PC-9 (cell line): ENCODE results near the gene LSMEM2. TPM values are rescaled to one million over a fixed set of nuclear protein-coding genes. Genes with fewer than 3 reads are reported as not detected.

ENCODE experiments used
- BruUV-seq: library from RNA; stranded (reverse); fragments of 400-500 nt; replicated peaks from 2 replicates; lab custom pipeline; 2021; lab: Mats Ljungman, UMichigan
- CTCF ChIA-PET: fragments of 300-600 bp; sonication (Branson Sonifier 250); formaldehyde crosslinking; loops from one replicate; lab custom pipeline; 2022; ENCODE audit warnings: antibody characterized with exemption; lab: Charles Lee
- POLR2A ChIA-PET: fragments of 300-600 bp; sonication (Branson Sonifier 250); formaldehyde crosslinking; loops from one replicate; lab custom pipeline; 2022; ENCODE audit warnings: antibody characterized with exemption; ENCODE audit not compliant: unreplicated experiment; lab: Charles Lee
- DNase-seq, 2 experiments: peaks; one replicate each; pipeline versions ENCODE4 v3.0.0 to v3.0.0-alpha.2; 2015 to 2022; ENCODE audit warnings: mixed read lengths in 1 of 2
- H2AFZ ChIP-seq: fragments of 200-600 bp; sonication (generic); 2 replicates; pipeline ENCODE4 v1.8.1; 2017; ENCODE audit warnings: antibody characterized with exemption
- H3F3A ChIP-seq: fragments of 200-600 bp; sonication (generic); 2 replicates; pipeline ENCODE4 v1.8.1; 2017; ENCODE audit warnings: antibody characterized with exemption, mild to moderate bottlenecking, low read depth; ENCODE audit not compliant: insufficient read depth
- H3K27ac ChIP-seq: fragments of 200-600 bp; sonication (generic); 2 replicates; pipeline ENCODE4 v1.6.1; 2016; ENCODE audit warnings: mixed run types
- H3K27me3 ChIP-seq: fragments of 200-600 bp; sonication (generic); 2 replicates; pipeline ENCODE4 v1.6.1; 2016; ENCODE audit warnings: low read depth, mixed run types; ENCODE audit not compliant: insufficient read depth
- H3K36me3 ChIP-seq: fragments of 200-600 bp; sonication (generic); 2 replicates; pipeline ENCODE4 v1.6.1; 2016; ENCODE audit warnings: low read depth, mixed run types
- H3K4me1 ChIP-seq: fragments of 200-600 bp; sonication (generic); replicated peaks from 2 replicates; pipeline ENCODE4 v1.6.1; 2016; ENCODE audit warnings: mixed run types; ENCODE audit not compliant: insufficient read depth
- H3K4me2 ChIP-seq: fragments of 200-600 bp; sonication (generic); 2 replicates; pipeline ENCODE4 v1.6.1; 2017; ENCODE audit warnings: mixed run types
- H3K4me3 ChIP-seq: fragments of 200-600 bp; sonication (generic); 2 replicates; pipeline ENCODE4 v1.6.1; 2016; ENCODE audit warnings: mixed run types
- H3K79me2 ChIP-seq: fragments of 200-600 bp; sonication (generic); 2 replicates; pipeline ENCODE4 v1.6.1; 2017; ENCODE audit warnings: low read depth, mixed run types
- H3K9me2 ChIP-seq: fragments of 200-600 bp; sonication (generic); 2 replicates; pipeline ENCODE4 v1.8.1; 2017; ENCODE audit warnings: mild to moderate bottlenecking; ENCODE audit not compliant: insufficient read depth
- H3K9me3 ChIP-seq: fragments of 200-600 bp; sonication (generic); 2 replicates; pipeline ENCODE4 v1.8.1; 2016; ENCODE audit warnings: low read depth; ENCODE audit not compliant: insufficient read depth
- H4K20me1 ChIP-seq: fragments of 200-600 bp; sonication (generic); 2 replicates; pipeline ENCODE4 v1.8.1; 2017; ENCODE audit not compliant: insufficient read depth
- CTCF ChIP-seq: fragments of 200-600 bp; sonication (generic); conservative IDR thresholded peaks from 2 replicates; pipeline ENCODE4 v1.6.1; 2017; ENCODE audit warnings: mixed run types, antibody characterized with exemption, mild to moderate bottlenecking, moderate library complexity
- EZH2 ChIP-seq: fragments of 200-600 bp; sonication (generic); IDR thresholded peaks from 2 replicates; pipeline ENCODE4 v1.8.0; 2017; ENCODE audit warnings: antibody characterized with exemption, low read depth
- intact Hi-C: fragments of 100-400 bp; cut with micrococcal nuclease; formaldehyde crosslinking; loops from one replicate; pipeline ENCODE4 v1.10.0; 2022; ENCODE audit not compliant: unreplicated experiment
- total RNA-seq: library from RNA; stranded (reverse); gene quantifications from 2 replicates; pipeline ENCODE4 v1.2.3, GENCODE V29; 2021

The LSMEM2 gene
- total RNA-seq, 1 experiment from 2014 or later, result 0.55 TPM

GRCh38 chr3:50233176-50233575, 45.7 kb upstream of the LSMEM2 start:
- CTCF ChIA-PET, result interaction anchor here (0.6 to 1.6 kb wide), 4 partner anchors 14 to 1740 kb away, joined by 3 to 22 read pairs (median 6); partner anchors contain the start of gene ABHD14B
- no peak for DNase-seq
- Histone ChIP-seq H3K4me1 (peaks cover 29% of the 10 kb centered on the region), H3K4me3 (no peak overlapping the region), H3K9me3 (no peaks in the 10 kb centered on the region), H3K79me2 (peaks cover 13% of the 10 kb centered on the region), H3K4me2 (no peak overlapping the region), H4K20me1 (no peaks in the 10 kb centered on the region), H2AFZ (no peak overlapping the region), H3K9me2 (no peaks in the 10 kb centered on the region), H3K27me3 (no peaks in the 10 kb centered on the region), H3K27ac (no peak overlapping the region), H3F3A (peaks cover 4% of the 10 kb centered on the region; the same call in 1 of the 2 replicates), H3K36me3 (no peaks in the 10 kb centered on the region)
- POLR2A ChIA-PET, result interaction anchor here (0.6 to 0.7 kb wide), 2 partner anchors 32 to 1439 kb away, joined by 10 to 18 read pairs; no protein-coding TSS in a partner anchor
- BruUV-seq, result no TSS peak
- TF ChIP-seq CTCF (no peak), EZH2 (no peak)
- intact Hi-C loops, result no loop called here

- TF ChIP-seq CTCF (no peak), EZH2 (no peak)
- H3K4me2 ChIP-seq, result peak within 1 kb of the TSS; percentile 93
- CTCF ChIA-PET, result interaction anchor here (0.6 to 1.4 kb wide), 3 partner anchors 9 to 318 kb away, joined by 3 to 7 read pairs (median 5); no protein-coding TSS in a partner anchor
- no TSS peak for BruUV-seq
- DNase-seq, result peak; percentile 91 to 99
- no peak within 1 kb of the TSS for H3K27ac ChIP-seq
- H3K36me3 ChIP-seq, result no peaks in the 10 kb centered on the region
- POLR2A ChIA-PET, result interaction anchor here (0.5 to 1.0 kb wide), 9 partner anchors 11 to 109 kb away, joined by 3 to 18 read pairs (median 6); partner anchors contain the start of gene HYAL1
- no peaks in the 10 kb centered on the region for H3K27me3 ChIP-seq
- H3K9me3 ChIP-seq, result no peaks in the 10 kb centered on the region
- H3F3A ChIP-seq, result no peaks in the 10 kb centered on the region; the same call in 1 of the 2 replicates
- H2AFZ ChIP-seq, result peak within 1 kb of the TSS; percentile 80
- peaks cover 24% of the 10 kb centered on the region for H3K4me1 ChIP-seq
- H3K9me2 ChIP-seq, result no peaks in the 10 kb centered on the region
- H3K79me2 ChIP-seq, result peaks cover 23% of the 10 kb centered on the region
- H4K20me1 ChIP-seq, result no peaks in the 10 kb centered on the region
- H3K4me3 ChIP-seq, result peak within 1 kb of the TSS; percentile 66
- intact Hi-C loops, result loop anchor here (2.0 kb wide), 1 partner anchor 29 kb away; no protein-coding TSS in a partner anchor
Measured at GRCh38 chr3:50235716-50236483, 43.0 kb upstream of the LSMEM2 start, which contains the start of gene GNAI2. Gene GNAI2, plus strand, starts transcription at chr3:50236204. Its CDS starts 132 bp downstream, at chr3:50236336.

- no peaks in the 10 kb centered on the region for H3K9me2 ChIP-seq
- H3K9me3 ChIP-seq, result no peaks in the 10 kb centered on the region
- no peak for TF ChIP-seq EZH2
- TF ChIP-seq CTCF, result no peak
- TSS peak; percentile 66 for BruUV-seq
- H3K4me1 ChIP-seq, result peaks cover 24% of the 10 kb centered on the region
- peak overlapping the region; percentile 66 for H3K4me3 ChIP-seq
- H2AFZ ChIP-seq, result peak overlapping the region; percentile 72
- DNase-seq, result no peak
- H3K4me2 ChIP-seq, result peak overlapping the region; percentile 93
- ChIA-PET POLR2A (no interaction called here), CTCF (interaction anchor here (1.4 kb wide), 1 partner anchor 10 kb away, joined by 7 read pairs; no protein-coding TSS in a partner anchor)
- no peak overlapping the region for H3K27ac ChIP-seq
- intact Hi-C loops, result loop anchor here (1.0 to 2.0 kb wide), 2 partner anchors 8 to 28 kb away; no protein-coding TSS in a partner anchor
- no peaks in the 10 kb centered on the region for H3K27me3 ChIP-seq
- H3K79me2 ChIP-seq, result peaks cover 23% of the 10 kb centered on the region
- H3F3A ChIP-seq, result no peaks in the 10 kb centered on the region; the same call in 1 of the 2 replicates
- no peaks in the 10 kb centered on the region for H4K20me1 ChIP-seq
- no peaks in the 10 kb centered on the region for H3K36me3 ChIP-seq
Measured at GRCh38 chr3:50236484-50237132, 42.3 kb upstream of the LSMEM2 start.
